Measurements from ENCODE around the gene TMEM229A.

TMEM229A gene

GRCh38 chr7:124035706-124036105 is 2.8 kb upstream of the TMEM229A start:
- TF ChIP-seq FOXP2 (optimal IDR thresholded peaks at IDR 0.05; ENCODE audit: control extremely low read depth, extremely low read length, insufficient read depth) = no peak
- TF ChIP-seq EZH2 (IDR thresholded peaks at IDR 0.05) = no peak
- TF ChIP-seq POLR2AphosphoS5 (IDR thresholded peaks at IDR 0.05; ENCODE audit: borderline replicate concordance, low read depth, low read length) = no peak
- H3K36me3 ChIP-seq (ENCODE audit: insufficient read depth, low read length) = no peaks in the 10 kb centered on the region
- H3K27ac ChIP-seq = peak overlapping the region; percentile 99
- H3K4me3 ChIP-seq = no peak overlapping the region
- no peak overlapping the region for H3K9ac ChIP-seq (ENCODE audit: insufficient read length)
- no peaks in the 10 kb centered on the region for H3K9me3 ChIP-seq (ENCODE audit: low read depth, low read length)
- DNase-seq (ENCODE audit: low read depth, low spot score) = no peak

GRCh38 chr7:124034754-124035100 is 1.9 kb upstream of the TMEM229A start:
- Histone ChIP-seq H3K9me3 (ENCODE audit: low read depth, low read length) (no peaks in the 10 kb centered on the region), H3K9ac (ENCODE audit: insufficient read length) (peak overlapping the region; percentile 64), H3K4me3 (peak overlapping the region; percentile 94), H3K27ac (peak overlapping the region; percentile 99), H3K36me3 (ENCODE audit: insufficient read depth, low read length) (no peaks in the 10 kb centered on the region)
- no peak for DNase-seq (ENCODE audit: low read depth, low spot score)
- TF ChIP-seq FOXP2 (optimal IDR thresholded peaks at IDR 0.05; ENCODE audit: control extremely low read depth, extremely low read length, insufficient read depth) (no peak), EZH2 (IDR thresholded peaks at IDR 0.05) (no peak)

- Histone ChIP-seq H3K9me3 (ENCODE audit: low read depth, low read length) (no peaks in the 10 kb centered on the region), H3K36me3 (ENCODE audit: insufficient read depth, low read length) (no peaks in the 10 kb centered on the region), H3K27ac (peak overlapping the region; percentile 99), H3K4me3 (peak overlapping the region; percentile 94), H3K9ac (ENCODE audit: insufficient read length) (peak overlapping the region; percentile 86)
- peak; percentile 98 for DNase-seq (ENCODE audit: low read depth, low spot score)
- TF ChIP-seq POLR2AphosphoS5 (IDR thresholded peaks at IDR 0.05; ENCODE audit: borderline replicate concordance, low read depth, low read length) (no peak; the same call in 1 of the 2 replicates), FOXP2 (optimal IDR thresholded peaks at IDR 0.05; ENCODE audit: control extremely low read depth, extremely low read length, insufficient read depth) (no peak), EZH2 (IDR thresholded peaks at IDR 0.05) (no peak)
Observed at GRCh38 chr7:124033807-124034753, 1.2 kb upstream of the TMEM229A start.

GRCh38 chr7:124033095-124033806 is 384 bp upstream of the TMEM229A start:
- DNase-seq (ENCODE audit: low read depth, low spot score) = no peak
- Histone ChIP-seq H3K9ac (ENCODE audit: insufficient read length) (peak overlapping the region; percentile 86), H3K4me3 (peak overlapping the region; percentile 94), H3K9me3 (ENCODE audit: low read depth, low read length) (no peaks in the 10 kb centered on the region), H3K36me3 (ENCODE audit: insufficient read depth, low read length) (no peaks in the 10 kb centered on the region), H3K27ac (peak overlapping the region; percentile 99)
- TF ChIP-seq FOXP2 (optimal IDR thresholded peaks at IDR 0.05; ENCODE audit: control extremely low read depth, extremely low read length, insufficient read depth) (no peak), POLR2AphosphoS5 (IDR thresholded peaks at IDR 0.05; ENCODE audit: borderline replicate concordance, low read depth, low read length) (no peak), EZH2 (IDR thresholded peaks at IDR 0.05) (no peak)

GRCh38 chr7:124031919-124032318 is 948 bp downstream of the TMEM229A start:
- Histone ChIP-seq H3K36me3 (ENCODE audit: insufficient read depth, low read length) (no peaks in the 10 kb centered on the region), H3K9me3 (ENCODE audit: low read depth, low read length) (no peaks in the 10 kb centered on the region), H3K9ac (ENCODE audit: insufficient read length) (peak overlapping the region; percentile 86), H3K27ac (peak overlapping the region; percentile 65), H3K4me3 (peak overlapping the region; percentile 94)
- TF ChIP-seq EZH2 (IDR thresholded peaks at IDR 0.05) (no peak), POLR2AphosphoS5 (IDR thresholded peaks at IDR 0.05; ENCODE audit: borderline replicate concordance, low read depth, low read length) (no peak), FOXP2 (optimal IDR thresholded peaks at IDR 0.05; ENCODE audit: control extremely low read depth, extremely low read length, insufficient read depth) (no peak)
- DNase-seq (ENCODE audit: low read depth, low spot score) = no peak

- peak overlapping the region; percentile 94 for H3K4me3 ChIP-seq
- H3K36me3 ChIP-seq (ENCODE audit: insufficient read depth, low read length) = no peaks in the 10 kb centered on the region
- H3K9ac ChIP-seq (ENCODE audit: insufficient read length) = peak overlapping the region; percentile 86
- TF ChIP-seq FOXP2 (optimal IDR thresholded peaks at IDR 0.05; ENCODE audit: control extremely low read depth, extremely low read length, insufficient read depth) (no peak), EZH2 (IDR thresholded peaks at IDR 0.05) (no peak), POLR2AphosphoS5 (IDR thresholded peaks at IDR 0.05; ENCODE audit: borderline replicate concordance, low read depth, low read length) (no peak)
- DNase-seq (ENCODE audit: low read depth, low spot score) = no peak
- H3K27ac ChIP-seq = no peak overlapping the region
- H3K9me3 ChIP-seq (ENCODE audit: low read depth, low read length) = no peaks in the 10 kb centered on the region
Observed at GRCh38 chr7:124031406-124031805, 1.5 kb downstream of the TMEM229A start.

GRCh38 chr7:124030964-124031363 is 1.9 kb downstream of the TMEM229A start:
- H3K4me3 ChIP-seq = peak overlapping the region; percentile 94
- H3K27ac ChIP-seq = no peak overlapping the region
- no peak overlapping the region for H3K9ac ChIP-seq (ENCODE audit: insufficient read length)
- H3K36me3 ChIP-seq (ENCODE audit: insufficient read depth, low read length) = no peaks in the 10 kb centered on the region
- TF ChIP-seq EZH2 (IDR thresholded peaks at IDR 0.05) = no peak
- no peak for TF ChIP-seq FOXP2 (optimal IDR thresholded peaks at IDR 0.05; ENCODE audit: control extremely low read depth, extremely low read length, insufficient read depth)
- TF ChIP-seq POLR2AphosphoS5 (IDR thresholded peaks at IDR 0.05; ENCODE audit: borderline replicate concordance, low read depth, low read length) = no peak
- no peaks in the 10 kb centered on the region for H3K9me3 ChIP-seq (ENCODE audit: low read depth, low read length)
- DNase-seq (ENCODE audit: low read depth, low spot score) = no peak
